NCI-H82 (cell line): ENCODE results near the gene ADIPOR2.

Experiments used
- DNase-seq: peaks from one replicate; lab custom pipeline; 2025; lab: John Stamatoyannopoulos, UW

The ADIPOR2 gene

GRCh38 chr12:1690578-1691122 is at the start of gene ADIPOR2:
Gene ADIPOR2 (plus strand): TSS chr12:1691070. CDS start chr12:1754344, 63,274 bp downstream.
- peak; percentile 99 for DNase-seq

- DNase-seq = no peak
Observed at GRCh38 chr12:1642513-1642912, 48.4 kb upstream of the ADIPOR2 start.

- DNase-seq = peak; percentile 19
Observed at GRCh38 chr12:1643043-1643442, 47.8 kb upstream of the ADIPOR2 start.

- DNase-seq = peak; percentile 60
Observed at GRCh38 chr12:1643905-1644533, 46.9 kb upstream of the ADIPOR2 start.

GRCh38 chr12:1644534-1645438 is 46.1 kb upstream of the ADIPOR2 start:
- DNase-seq = peak; percentile 80

GRCh38 chr12:1645819-1646218 is 45.1 kb upstream of the ADIPOR2 start:
- DNase-seq = no peak

- no peak for DNase-seq
Observed at GRCh38 chr12:1646569-1647284, 44.1 kb upstream of the ADIPOR2 start.

- DNase-seq = no peak
Observed at GRCh38 chr12:1647285-1647669, 43.6 kb upstream of the ADIPOR2 start.

GRCh38 chr12:1650260-1650977 is 40.5 kb upstream of the ADIPOR2 start:
- no peak for DNase-seq

GRCh38 chr12:1650978-1651361 is 39.9 kb upstream of the ADIPOR2 start:
- no peak for DNase-seq

GRCh38 chr12:1651946-1652345 is 38.9 kb upstream of the ADIPOR2 start:
- no peak for DNase-seq

GRCh38 chr12:1655225-1655788 is 35.6 kb upstream of the ADIPOR2 start:
- no peak for DNase-seq

GRCh38 chr12:1656902-1657301 is 34.0 kb upstream of the ADIPOR2 start:
- DNase-seq = no peak

GRCh38 chr12:1657688-1658087 is 33.2 kb upstream of the ADIPOR2 start:
- peak; percentile 58 for DNase-seq

GRCh38 chr12:1660304-1661187 is 30.3 kb upstream of the ADIPOR2 start:
- no peak for DNase-seq

- DNase-seq = peak; percentile 89
Observed at GRCh38 chr12:1661553-1662335, 29.1 kb upstream of the ADIPOR2 start.

GRCh38 chr12:1662761-1663439 is 28.0 kb upstream of the ADIPOR2 start:
- DNase-seq = peak; percentile 84

GRCh38 chr12:1663440-1664132 is 27.3 kb upstream of the ADIPOR2 start:
- no peak for DNase-seq
